Left lung (tissue), 10 donors: ENCODE data around the gene GRK6. TPM values are rescaled to one million over a fixed set of nuclear protein-coding genes. Genes with fewer than 3 reads are reported as not detected.

Experiments used
- ATAC-seq: fragments of 200-7000 bp; cut with Tn5 transposase; one replicate; pipeline ENCODE4 v1.9.1; 2020; ENCODE audit warnings: moderate library complexity
- DNase-seq, 4 donors: peaks; one replicate each; pipeline ENCODE4 v3.0.0-alpha.2; 2013 to 2020
- H3K27ac ChIP-seq, 2 donors: fragments of 200-600 bp; sonication (generic) in 1 of 2; one replicate each; pipeline versions ENCODE4 v1.5.0 to v1.8.0; 2020 to 2021
- H3K27me3 ChIP-seq, 2 donors: fragments of 200-600 bp; sonication (generic) in 1 of 2; one replicate each; pipeline versions ENCODE4 v1.5.0 to v1.8.0; 2020 to 2021
- H3K36me3 ChIP-seq, 2 donors: fragments of 200-600 bp; sonication (generic) in 1 of 2; one replicate each; pipeline versions ENCODE4 v1.5.0 to v1.8.0; 2020 to 2021
- H3K4me1 ChIP-seq, 2 donors: fragments of 200-600 bp; one replicate each; pipeline ENCODE4 v1.8.0; 2021
- H3K4me3 ChIP-seq, 2 donors: fragments of 200-600 bp; sonication (generic) in 1 of 2; one replicate each; pipeline versions ENCODE4 v1.5.0 to v1.8.0; 2020 to 2021; ENCODE audit warnings: mild to moderate bottlenecking in 1 of 2
- H3K9me3 ChIP-seq, 2 donors: fragments of 200-600 bp; sonication (generic) in 1 of 2; one replicate each; pipeline versions ENCODE4 v1.5.0 to v1.8.0; 2020 to 2021
- intact Hi-C, 2 donors: fragments of 100-400 bp; cut with DNase I; formaldehyde crosslinking; loops; one replicate each; pipeline versions ENCODE4 v1.11.2 to v1.14.2; 2022
- polyA plus RNA-seq, 6 donors: library from polyadenylated mRNA; unstranded; fragments of 120-200 nt; gene quantifications; one replicate each; pipeline ENCODE4 v1.2.1, GENCODE V29; 2013; ENCODE audit not compliant: insufficient read length in 6 of 6
- total RNA-seq, 2 donors: library from RNA; stranded (reverse); fragmentation: NEBNext Ultra II Directional; extraction: Animal tissue kit (Norgen Biotek cat#: 25700); gene quantifications; one replicate each; pipeline ENCODE4 v1.2.1, GENCODE V29; 2021
- TF ChIP-seq, protein P1 (sequence below), 2 donors: fragments of 200-600 bp; sonication (generic) in 1 of 2; IDR thresholded peaks; one replicate each; pipeline versions ENCODE4 v1.5.0 to v1.8.0; 2021; ENCODE audit warnings: antibody characterized with exemption in 2 of 2
- donor health status: DM: no; HTN: yes; CAD: no.
- donor health status: DM: no; HTN: no; CAD: no.

Gene GRK6
- total and polyA plus RNA-seq, 8 donors = 15.7 to 57.1 (median 25.4) TPM

DNA sequence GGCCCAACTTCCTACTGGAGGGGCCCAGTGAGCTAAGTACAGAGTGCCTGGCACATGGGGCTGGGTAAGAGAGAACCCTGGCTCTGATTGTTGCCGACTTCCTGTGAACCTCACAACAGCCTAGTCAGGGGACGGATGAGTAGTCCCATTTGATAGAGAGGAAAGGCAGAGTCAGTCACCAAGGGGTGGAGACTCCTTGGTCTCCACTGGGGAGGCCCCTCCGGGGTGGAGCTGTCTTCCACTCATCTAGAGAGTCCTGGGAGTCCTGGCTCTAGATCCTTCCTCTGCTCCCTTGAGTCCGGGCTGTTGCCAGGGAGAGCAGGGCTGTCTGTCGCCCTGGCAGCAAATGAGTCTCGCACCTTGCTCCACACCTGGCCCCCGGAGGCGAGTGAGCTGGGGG is 8.0 kb downstream of the GRK6 start:
- peak overlapping the region in 1 of 2 donors; percentile 13 for H3K27ac ChIP-seq
- TF ChIP-seq, protein P1, sequence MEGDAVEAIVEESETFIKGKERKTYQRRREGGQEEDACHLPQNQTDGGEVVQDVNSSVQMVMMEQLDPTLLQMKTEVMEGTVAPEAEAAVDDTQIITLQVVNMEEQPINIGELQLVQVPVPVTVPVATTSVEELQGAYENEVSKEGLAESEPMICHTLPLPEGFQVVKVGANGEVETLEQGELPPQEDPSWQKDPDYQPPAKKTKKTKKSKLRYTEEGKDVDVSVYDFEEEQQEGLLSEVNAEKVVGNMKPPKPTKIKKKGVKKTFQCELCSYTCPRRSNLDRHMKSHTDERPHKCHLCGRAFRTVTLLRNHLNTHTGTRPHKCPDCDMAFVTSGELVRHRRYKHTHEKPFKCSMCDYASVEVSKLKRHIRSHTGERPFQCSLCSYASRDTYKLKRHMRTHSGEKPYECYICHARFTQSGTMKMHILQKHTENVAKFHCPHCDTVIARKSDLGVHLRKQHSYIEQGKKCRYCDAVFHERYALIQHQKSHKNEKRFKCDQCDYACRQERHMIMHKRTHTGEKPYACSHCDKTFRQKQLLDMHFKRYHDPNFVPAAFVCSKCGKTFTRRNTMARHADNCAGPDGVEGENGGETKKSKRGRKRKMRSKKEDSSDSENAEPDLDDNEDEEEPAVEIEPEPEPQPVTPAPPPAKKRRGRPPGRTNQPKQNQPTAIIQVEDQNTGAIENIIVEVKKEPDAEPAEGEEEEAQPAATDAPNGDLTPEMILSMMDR (IDR thresholded peaks at IDR 0.05) = no peak
- H3K4me1 ChIP-seq = peaks cover 0 to 45% of the 10 kb centered on the region in 2 donors
- H3K9me3 ChIP-seq = no peaks in the 10 kb centered on the region
- intact Hi-C loops = no loop called here
- no peak for DNase-seq
- ATAC-seq = no peak
- no peak overlapping the region for H3K4me3 ChIP-seq
- H3K27me3 ChIP-seq = no peaks in the 10 kb centered on the region
- H3K36me3 ChIP-seq = peaks cover 0 to 92% of the 10 kb centered on the region in 2 donors

- Histone ChIP-seq H3K27ac (no peak overlapping the region), H3K9me3 (no peaks in the 10 kb centered on the region), H3K4me3 (no peak overlapping the region), H3K27me3 (no peaks in the 10 kb centered on the region), H3K36me3 (peaks cover 0 to 98% of the 10 kb centered on the region in 2 donors), H3K4me1 (peaks cover 0 to 38% of the 10 kb centered on the region in 2 donors)
- TF ChIP-seq, protein P1 (IDR thresholded peaks at IDR 0.05) = no peak
- DNase-seq = no peak
- no peak for ATAC-seq
- intact Hi-C loops = no loop called here
Observed at GRCh38 chr5:177434942-177435738, 8.7 kb downstream of the GRK6 start.

DNA sequence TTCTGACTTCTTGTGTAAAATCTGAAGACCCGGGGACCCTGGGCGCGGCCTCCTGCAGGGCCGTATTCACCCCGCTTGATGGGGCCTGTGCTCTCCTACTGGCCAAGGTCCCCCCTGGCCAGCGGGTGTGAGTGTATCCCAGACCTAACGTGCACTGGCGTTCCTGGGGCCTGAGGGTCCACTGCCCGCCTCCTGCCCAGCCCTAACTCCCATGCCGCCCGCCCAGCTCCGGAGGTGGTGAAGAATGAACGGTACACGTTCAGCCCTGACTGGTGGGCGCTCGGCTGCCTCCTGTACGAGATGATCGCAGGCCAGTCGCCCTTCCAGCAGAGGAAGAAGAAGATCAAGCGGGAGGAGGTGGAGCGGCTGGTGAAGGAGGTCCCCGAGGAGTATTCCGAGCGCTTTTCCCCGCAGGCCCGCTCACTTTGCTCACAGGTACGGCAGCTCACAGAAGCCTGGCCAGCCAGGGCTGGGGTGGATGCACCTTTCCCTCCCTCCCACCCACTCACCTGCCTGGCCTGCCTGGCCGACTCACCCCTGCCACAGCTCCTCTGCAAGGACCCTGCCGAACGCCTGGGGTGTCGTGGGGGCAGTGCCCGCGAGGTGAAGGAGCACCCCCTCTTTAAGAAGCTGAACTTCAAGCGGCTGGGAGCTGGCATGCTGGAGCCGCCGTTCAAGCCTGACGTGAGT is 9.5 kb downstream of the GRK6 start:
- peak in 1 of 4 donors; percentile 75 for DNase-seq
- H3K4me1 ChIP-seq = peaks cover 0 to 29% of the 10 kb centered on the region in 2 donors
- H3K27ac ChIP-seq = no peak overlapping the region
- TF ChIP-seq, protein P1 (IDR thresholded peaks at IDR 0.05) = no peak
- intact Hi-C loops = no loop called here
- H3K4me3 ChIP-seq = no peak overlapping the region
- peaks cover 0 to 98% of the 10 kb centered on the region in 2 donors for H3K36me3 ChIP-seq
- no peaks in the 10 kb centered on the region for H3K27me3 ChIP-seq
- H3K9me3 ChIP-seq = no peaks in the 10 kb centered on the region
- ATAC-seq = no peak

GRCh38 chr5:177437623-177438022 is 11.1 kb downstream of the GRK6 start:
- intact Hi-C loops = no loop called here
- no peak overlapping the region for H3K4me3 ChIP-seq
- ATAC-seq (peak; percentile 53), DNase-seq (peak in 1 of 4 donors; percentile 31)
- peaks cover 0 to 100% of the 10 kb centered on the region in 2 donors for H3K36me3 ChIP-seq
- no peak overlapping the region for H3K27ac ChIP-seq
- no peaks in the 10 kb centered on the region for H3K9me3 ChIP-seq
- H3K4me1 ChIP-seq = peaks cover 0 to 13% of the 10 kb centered on the region in 2 donors
- TF ChIP-seq, protein P1 (IDR thresholded peaks at IDR 0.05) = no peak
- H3K27me3 ChIP-seq = no peaks in the 10 kb centered on the region

DNA sequence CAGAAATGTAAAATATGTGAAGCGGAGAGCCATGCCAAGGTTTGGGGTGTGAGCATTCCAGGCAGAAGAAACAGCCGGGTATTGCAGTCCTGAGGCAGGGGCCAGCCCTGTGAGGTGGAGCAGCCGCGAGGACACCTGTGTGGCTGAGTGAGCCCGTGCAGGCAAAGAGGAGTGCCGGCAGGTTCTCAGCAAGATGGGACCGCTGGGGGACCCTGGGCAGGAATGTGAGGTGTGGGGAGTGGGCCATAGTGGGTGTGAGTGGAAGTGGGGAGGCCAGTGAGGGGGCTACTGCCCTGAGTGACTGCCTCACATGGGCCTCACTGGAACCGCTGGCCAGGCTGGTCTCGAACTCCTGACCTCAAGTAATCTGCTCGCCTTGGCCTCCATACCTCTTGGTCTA is 12.0 kb downstream of the GRK6 start:
- no peak overlapping the region for H3K4me3 ChIP-seq
- peaks cover 0 to 5% of the 10 kb centered on the region in 2 donors for H3K4me1 ChIP-seq
- DNase-seq (peak in 1 of 4 donors; percentile 57), ATAC-seq (no peak)
- no peaks in the 10 kb centered on the region for H3K9me3 ChIP-seq
- H3K36me3 ChIP-seq = peaks cover 0 to 100% of the 10 kb centered on the region in 2 donors
- H3K27me3 ChIP-seq = no peaks in the 10 kb centered on the region
- H3K27ac ChIP-seq = no peak overlapping the region
- TF ChIP-seq, protein P1 (IDR thresholded peaks at IDR 0.05) = no peak
- intact Hi-C loops = no loop called here
